Upper lobe of left lung (tissue), 4 donors: ENCODE data around the gene BARX2.

Experiments
- CTCF ChIP-seq, 6 experiments: fragments of 450-650 bp in 4 of 6; fragments of 200-600 bp in 2 of 6; sonication (generic) in 2 of 6; IDR thresholded peaks; one replicate each; pipeline ENCODE4 v1.5.1; 2016 to 2019; ENCODE audit warnings: antibody characterized with exemption in 6 of 6
- POLR2AphosphoS5 ChIP-seq, 2 donors: sonication (generic); formaldehyde crosslinking; IDR thresholded peaks; one replicate each; pipeline ENCODE4 v1.5.1; 2017; ENCODE audit warnings: antibody characterized with exemption in 2 of 2

- TF ChIP-seq CTCF (IDR thresholded peaks at IDR 0.05) (no peak), POLR2AphosphoS5 (IDR thresholded peaks at IDR 0.05) (no peak)
These were observed 70.9 kb downstream of the BARX2 start for GRCh38 chr11:129446572-129446971.
